H9 (cell line): ENCODE results near the gene ELFN2. TPM values are rescaled to one million over a fixed set of nuclear protein-coding genes. Genes with fewer than 3 reads are reported as not detected.

ENCODE experiments used
- DNase-seq: peaks from one replicate; pipeline ENCODE4 v3.0.0-alpha.2; 2017
- H2AFZ ChIP-seq: one replicate; pipeline ENCODE4 v1.6.1; 2013; ENCODE audit warnings: mild to moderate bottlenecking, low read length, control low read depth, moderate library complexity
- H2AK5ac ChIP-seq: 2 replicates; pipeline ENCODE4 v1.6.1; 2013; ENCODE audit warnings: low read length, control low read depth, mixed read lengths; ENCODE audit not compliant: insufficient read length
- H2BK120ac ChIP-seq: one replicate; pipeline ENCODE4 v1.6.1; 2013; ENCODE audit warnings: low read depth, mild to moderate bottlenecking, low read length, control low read depth, inconsistent platforms; ENCODE audit not compliant: poor library complexity, severe bottlenecking
- H2BK12ac ChIP-seq: 2 replicates; pipeline ENCODE4 v1.6.1; 2013; ENCODE audit warnings: low read length, control low read depth, mixed read lengths, low read depth; ENCODE audit not compliant: insufficient read length
- H2BK15ac ChIP-seq: 2 replicates; pipeline ENCODE4 v1.6.1; 2013; ENCODE audit warnings: low read depth, low read length, control low read depth
- H2BK20ac ChIP-seq: one replicate; pipeline ENCODE4 v1.6.1; 2013; ENCODE audit warnings: low read depth, mild to moderate bottlenecking, low read length, control low read depth, inconsistent platforms; ENCODE audit not compliant: poor library complexity, severe bottlenecking
- H2BK5ac ChIP-seq: 2 replicates; pipeline ENCODE4 v1.6.1; 2013; ENCODE audit warnings: low read length, control low read depth, mixed read lengths; ENCODE audit not compliant: insufficient read length
- H3K14ac ChIP-seq: 2 replicates; pipeline ENCODE4 v1.6.1; 2013; ENCODE audit warnings: low read length, control low read depth; ENCODE audit not compliant: insufficient read depth
- H3K18ac ChIP-seq: 2 replicates; pipeline ENCODE4 v1.6.1; 2013; ENCODE audit warnings: low read depth, mild to moderate bottlenecking, mixed read lengths, low read length, control low read depth; ENCODE audit not compliant: insufficient read length
- H3K23ac ChIP-seq: 2 replicates; pipeline ENCODE4 v1.6.1; 2013; ENCODE audit warnings: low read length, control low read depth, mixed read lengths, low read depth; ENCODE audit not compliant: insufficient read length
- H3K23me2 ChIP-seq: 2 replicates; pipeline ENCODE4 v1.6.1; 2013; ENCODE audit warnings: low read depth, mild to moderate bottlenecking, mixed read lengths, low read length, control low read depth; ENCODE audit not compliant: insufficient read length, poor library complexity, severe bottlenecking
- H3K27ac ChIP-seq: 2 replicates; pipeline ENCODE4 v1.5.1; 2013; ENCODE audit warnings: low read length, control low read depth, mixed read lengths, low read depth; ENCODE audit not compliant: insufficient read length
- H3K27me3 ChIP-seq: 2 replicates; pipeline ENCODE4 v1.6.1; 2013; ENCODE audit warnings: low read length, control low read depth, inconsistent platforms; ENCODE audit not compliant: insufficient read depth
- H3K4ac ChIP-seq: 2 replicates; pipeline ENCODE4 v1.6.1; 2013; ENCODE audit warnings: low read depth, mild to moderate bottlenecking, control low read depth, inconsistent platforms, low read length, moderate library complexity
- H3K4me1 ChIP-seq: 2 replicates; pipeline ENCODE4 v1.6.1; 2013; ENCODE audit warnings: low read length, control low read depth, inconsistent platforms; ENCODE audit not compliant: insufficient read depth
- H3K4me2 ChIP-seq: 2 replicates; pipeline ENCODE4 v1.6.1; 2013; ENCODE audit warnings: low read length, control low read depth, mixed read lengths; ENCODE audit not compliant: insufficient read length, insufficient read depth
- H3K56ac ChIP-seq: 2 replicates; pipeline ENCODE4 v1.6.1; 2013; ENCODE audit warnings: low read depth, mild to moderate bottlenecking, mixed read lengths, low read length, control low read depth; ENCODE audit not compliant: insufficient read length
- H3K79me1 ChIP-seq: 2 replicates; pipeline ENCODE4 v1.6.1; 2013; ENCODE audit warnings: low read depth, mild to moderate bottlenecking, moderate library complexity, low read length, control low read depth, inconsistent platforms; ENCODE audit not compliant: insufficient read depth, poor library complexity, severe bottlenecking
- H3K79me2 ChIP-seq: 2 replicates; pipeline ENCODE4 v1.6.1; 2013; ENCODE audit warnings: low read length, control low read depth, inconsistent platforms; ENCODE audit not compliant: insufficient read depth
- H3K9ac ChIP-seq: 2 replicates; pipeline ENCODE4 v1.6.1; 2013; ENCODE audit warnings: low read length, control low read depth, mixed read lengths; ENCODE audit not compliant: insufficient read length; ENCODE audit errors: extremely low read depth
- H3K9me3 ChIP-seq: one replicate; pipeline ENCODE4 v1.6.1; 2013; ENCODE audit warnings: low read depth, low read length, inconsistent platforms; ENCODE audit not compliant: control insufficient read depth
- H3T11ph ChIP-seq: one replicate; pipeline ENCODE4 v1.6.1; 2013; ENCODE audit warnings: mild to moderate bottlenecking, low read length, control low read depth, inconsistent platforms
- H4K20me1 ChIP-seq: one replicate; pipeline ENCODE4 v1.6.1; 2013; ENCODE audit not compliant: control insufficient read depth, insufficient read length, insufficient read depth
- H4K5ac ChIP-seq: 2 replicates; pipeline ENCODE4 v1.6.1; 2013; ENCODE audit warnings: low read depth, mild to moderate bottlenecking, mixed read lengths, low read length, control low read depth; ENCODE audit not compliant: insufficient read length
- H4K8ac ChIP-seq: replicated peaks from 2 replicates; pipeline ENCODE4 v1.6.1; 2013; ENCODE audit warnings: low read length, control low read depth, mixed read lengths, low read depth; ENCODE audit not compliant: insufficient read length
- H4K91ac ChIP-seq: 2 replicates; pipeline ENCODE4 v1.6.1; 2013; ENCODE audit warnings: low read depth, mild to moderate bottlenecking, moderate library complexity, mixed read lengths, low read length, control low read depth; ENCODE audit not compliant: insufficient read length
- H3K27ac Mint-ChIP-seq, 3 experiments: 2 replicates in 2 of 3; 3 replicates in 1 of 3; pipeline ENCODE4 v1.8.0; 2020 to 2021; ENCODE audit warnings: mixed read lengths in 3 of 3, mild to moderate bottlenecking in 1 of 3, moderate library complexity in 1 of 3
- H3K27me3 Mint-ChIP-seq: 2 replicates; pipeline ENCODE4 v1.8.0; 2021; ENCODE audit warnings: low read depth, mild to moderate bottlenecking, moderate library complexity, mixed read lengths
- H3K36me3 Mint-ChIP-seq, 3 experiments: 2 replicates in 2 of 3; 3 replicates in 1 of 3; pipeline ENCODE4 v1.8.0; 2020 to 2021; ENCODE audit warnings: low read depth in 3 of 3, mixed read lengths in 3 of 3; ENCODE audit not compliant: insufficient read depth in 1 of 3
- H3K4me1 Mint-ChIP-seq, 2 experiments: 2 replicates each; pipeline ENCODE4 v1.8.0; 2020; ENCODE audit warnings: mixed read lengths in 2 of 2
- H3K4me3 Mint-ChIP-seq, 2 experiments: 2 replicates in 1 of 2; 3 replicates in 1 of 2; pipeline ENCODE4 v1.8.0; 2020 to 2021; ENCODE audit warnings: mild to moderate bottlenecking in 2 of 2, mixed read lengths in 2 of 2, moderate library complexity in 1 of 2
- H3K9me3 Mint-ChIP-seq, 2 experiments: 2 replicates in 1 of 2; 3 replicates in 1 of 2; pipeline ENCODE4 v1.8.0; 2020; ENCODE audit warnings: mild to moderate bottlenecking in 2 of 2, mixed read lengths in 2 of 2, moderate library complexity in 1 of 2
- WGBS: extraction: QIAGEN DNeasy Blood & Tissue Kit; methylation state at CpG from one replicate; pipeline ENCODE4 v1.1.7; 2013; ENCODE audit warnings: missing lambda C conversion rate, low lambda C conversion rate, mixed read lengths; ENCODE audit not compliant: insufficient read length; ENCODE audit errors: extremely low coverage; 5-methylcytosine and 5-hydroxymethylcytosine counted together
- total RNA-seq: library from RNA; stranded (reverse); gene quantifications from 2 replicates; pipeline ENCODE4 v1.2.1, GENCODE V29; 2021
- TF ChIP-seq, protein P1 (sequence below): fragments of 200-600 bp; sonication (generic); conservative IDR thresholded peaks from 3 replicates; pipeline ENCODE4 v1.8.0; 2021; ENCODE audit warnings: antibody characterized with exemption, mild to moderate bottlenecking

The ELFN2 gene
- total RNA-seq, 1 experiment from 2014 or later = 0.70 TPM

DNA sequence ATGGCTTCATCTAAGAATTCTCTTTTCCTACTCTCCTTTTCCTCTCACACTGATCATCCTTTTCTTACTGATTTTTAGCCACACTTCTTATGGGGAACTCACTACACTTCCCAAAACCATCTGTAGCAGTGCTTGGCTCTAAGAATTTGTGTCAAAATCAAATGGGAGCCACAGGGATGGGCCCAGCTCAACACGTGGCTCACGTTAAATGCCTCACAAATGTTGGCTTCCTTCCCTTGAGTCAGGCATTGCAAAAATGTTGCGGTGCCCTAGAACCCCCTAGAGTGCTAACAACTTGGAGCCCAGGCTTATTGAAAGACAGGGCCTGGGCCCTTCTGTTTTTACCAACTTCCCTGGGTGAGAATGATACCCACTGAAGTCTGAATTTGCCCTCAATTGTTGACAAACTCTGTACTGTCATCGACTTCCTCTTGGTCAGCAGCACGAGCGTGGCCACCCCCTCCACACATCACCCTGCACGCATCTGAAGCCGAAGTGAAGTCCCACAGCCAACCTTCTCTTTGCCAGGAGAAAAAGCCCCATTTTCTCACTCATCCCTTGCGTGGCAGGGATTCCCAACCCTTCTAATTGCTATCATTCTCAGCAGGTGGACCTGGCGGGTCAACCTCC is 69.7 kb downstream of the ELFN2 start:
- H2AFZ ChIP-seq = no peak overlapping the region
- H3K4ac ChIP-seq = no peak overlapping the region
- H2BK5ac ChIP-seq = no peak overlapping the region
- H3T11ph ChIP-seq = no peak overlapping the region
- H3K9ac ChIP-seq = no peak overlapping the region
- H3K56ac ChIP-seq = no peak overlapping the region
- no peak overlapping the region for H3K23ac ChIP-seq
- Mint-ChIP-seq H3K4me3 (no peak overlapping the region; a peak in 1 of 5 replicates), H3K27me3 (peaks cover 47% of the 10 kb centered on the region), H3K4me1 (peaks cover 14 to 40% of the 10 kb centered on the region in 2 experiments), H3K36me3 (no peaks in the 10 kb centered on the region), H3K27ac (0 out of 7 replicates have a peak overlapping the region, but pooled peaks of 1 of the 3 experiments have one; percentile 11), H3K9me3 (no peaks in the 10 kb centered on the region)
- H3K14ac ChIP-seq = no peak overlapping the region
- H3K27me3 ChIP-seq = no peaks in the 10 kb centered on the region
- no peak overlapping the region for H2BK12ac ChIP-seq
- no peaks in the 10 kb centered on the region for H3K79me2 ChIP-seq
- no peak overlapping the region for H2AK5ac ChIP-seq
- H2BK20ac ChIP-seq = no peak overlapping the region
- no peak overlapping the region for H4K91ac ChIP-seq
- H4K8ac ChIP-seq = no peak overlapping the region
- TF ChIP-seq, protein P1, sequence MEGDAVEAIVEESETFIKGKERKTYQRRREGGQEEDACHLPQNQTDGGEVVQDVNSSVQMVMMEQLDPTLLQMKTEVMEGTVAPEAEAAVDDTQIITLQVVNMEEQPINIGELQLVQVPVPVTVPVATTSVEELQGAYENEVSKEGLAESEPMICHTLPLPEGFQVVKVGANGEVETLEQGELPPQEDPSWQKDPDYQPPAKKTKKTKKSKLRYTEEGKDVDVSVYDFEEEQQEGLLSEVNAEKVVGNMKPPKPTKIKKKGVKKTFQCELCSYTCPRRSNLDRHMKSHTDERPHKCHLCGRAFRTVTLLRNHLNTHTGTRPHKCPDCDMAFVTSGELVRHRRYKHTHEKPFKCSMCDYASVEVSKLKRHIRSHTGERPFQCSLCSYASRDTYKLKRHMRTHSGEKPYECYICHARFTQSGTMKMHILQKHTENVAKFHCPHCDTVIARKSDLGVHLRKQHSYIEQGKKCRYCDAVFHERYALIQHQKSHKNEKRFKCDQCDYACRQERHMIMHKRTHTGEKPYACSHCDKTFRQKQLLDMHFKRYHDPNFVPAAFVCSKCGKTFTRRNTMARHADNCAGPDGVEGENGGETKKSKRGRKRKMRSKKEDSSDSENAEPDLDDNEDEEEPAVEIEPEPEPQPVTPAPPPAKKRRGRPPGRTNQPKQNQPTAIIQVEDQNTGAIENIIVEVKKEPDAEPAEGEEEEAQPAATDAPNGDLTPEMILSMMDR = no peak
- H4K20me1 ChIP-seq = no peaks in the 10 kb centered on the region
- H3K4me1 ChIP-seq = no peaks in the 10 kb centered on the region
- DNase-seq = no peak
- no peaks in the 10 kb centered on the region for H3K9me3 ChIP-seq
- H3K4me2 ChIP-seq = no peak overlapping the region
- no peak overlapping the region for H2BK120ac ChIP-seq
- no peak overlapping the region for H3K18ac ChIP-seq
- H3K23me2 ChIP-seq = no peaks in the 10 kb centered on the region
- WGBS = no CpG with 5 or more reads among the region's 10 CpGs
- no peak overlapping the region for H3K27ac ChIP-seq
- H3K79me1 ChIP-seq = no peaks in the 10 kb centered on the region
- no peak overlapping the region for H2BK15ac ChIP-seq
- no peak overlapping the region for H4K5ac ChIP-seq
